HG02884 (cell line): ENCODE data around the gene ACOT7.

Experiments used
- ATAC-seq: cut with Tn5 transposase; IDR thresholded peaks from one replicate; pipeline ENCODE4 v1.9.1; 2021; ENCODE audit warnings: mild to moderate bottlenecking, moderate library complexity; ENCODE audit not compliant: unreplicated experiment

Gene ACOT7

DNA sequence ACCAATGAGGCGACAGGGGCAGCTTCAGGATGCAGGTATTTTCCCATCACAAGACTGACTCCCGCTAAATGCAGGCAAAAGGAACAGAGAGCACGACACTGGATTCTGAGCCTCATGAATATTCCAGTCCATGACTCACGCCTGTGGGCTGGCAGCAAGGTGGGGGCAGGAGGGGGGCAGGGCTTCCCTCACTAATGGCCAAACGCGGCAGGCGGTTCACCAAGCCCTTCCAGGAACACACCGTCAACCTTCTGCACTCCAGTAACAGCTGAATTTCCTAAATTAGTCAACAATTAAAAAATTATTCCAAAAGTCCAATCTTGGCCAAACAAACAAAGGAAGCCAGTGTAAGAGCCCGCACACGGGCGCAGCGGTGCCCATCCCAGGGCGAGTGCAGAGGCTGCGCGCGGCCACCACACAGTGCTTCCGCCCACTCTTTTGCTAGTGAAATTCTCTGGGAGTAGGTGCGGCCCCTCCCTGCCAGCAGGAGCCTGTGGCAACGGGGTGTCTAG is 120.1 kb downstream of the ACOT7 start:
- no peak for ATAC-seq

DNA sequence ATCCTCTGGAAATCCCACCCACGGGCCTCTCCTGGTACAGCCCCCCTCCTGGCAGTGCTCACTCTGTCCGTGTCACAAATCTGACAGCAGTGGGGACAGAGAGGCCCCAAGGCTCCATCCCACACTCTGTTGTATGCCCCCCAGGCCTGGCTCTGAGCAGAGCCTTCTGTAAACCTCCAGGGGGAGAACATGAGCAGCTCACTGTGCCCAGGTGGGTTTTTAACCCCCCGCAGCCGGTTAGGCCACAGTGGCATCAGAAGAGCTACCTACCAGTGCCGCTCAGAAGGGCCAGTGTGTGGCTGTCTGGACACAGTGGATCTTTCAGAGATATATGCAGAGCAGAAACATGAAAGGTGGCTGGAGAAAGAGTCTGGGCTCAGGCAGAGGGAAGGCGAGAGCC is 120.7 kb downstream of the ACOT7 start:
- no peak for ATAC-seq

DNA sequence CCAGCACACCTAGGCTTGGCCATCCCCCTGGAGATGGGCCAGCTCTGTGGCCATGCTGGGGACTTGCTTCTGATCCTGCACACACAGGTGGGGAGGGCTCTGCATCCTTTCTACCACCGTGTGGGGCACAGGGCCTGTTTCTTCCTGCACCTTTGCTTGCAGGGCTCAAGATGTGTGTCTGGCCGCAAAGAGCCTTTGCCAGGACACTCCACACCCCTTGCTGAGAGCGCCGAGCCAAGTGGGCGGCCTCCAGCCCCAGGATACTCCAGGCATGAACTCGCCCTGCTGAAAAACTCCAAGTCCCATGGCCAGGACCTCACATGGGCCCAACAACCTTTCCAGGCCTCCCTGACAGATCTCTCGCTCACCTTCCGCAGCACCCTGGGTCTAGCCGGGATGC is 121.1 kb downstream of the ACOT7 start:
- no peak for ATAC-seq

DNA sequence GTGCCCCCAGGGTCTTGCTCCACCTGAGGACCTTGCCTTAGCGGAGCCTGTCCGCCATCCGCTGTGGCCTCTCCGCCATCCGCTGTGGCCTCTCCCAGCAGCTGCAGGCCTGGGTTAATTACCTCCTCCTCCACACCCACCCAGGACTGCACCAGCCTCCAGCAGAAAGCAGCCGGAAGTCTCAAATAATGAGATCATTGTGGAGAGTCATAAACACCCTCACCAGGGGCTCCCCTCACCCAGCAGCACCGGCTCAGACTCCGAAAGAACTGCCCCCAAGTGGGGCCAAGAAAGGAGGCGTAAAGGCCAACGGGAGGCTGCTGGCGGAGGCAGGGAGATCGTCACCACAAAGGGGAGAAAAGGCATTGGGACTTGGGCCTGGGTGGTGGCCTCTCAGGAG is 122.0 kb downstream of the ACOT7 start:
- ATAC-seq = no peak

DNA sequence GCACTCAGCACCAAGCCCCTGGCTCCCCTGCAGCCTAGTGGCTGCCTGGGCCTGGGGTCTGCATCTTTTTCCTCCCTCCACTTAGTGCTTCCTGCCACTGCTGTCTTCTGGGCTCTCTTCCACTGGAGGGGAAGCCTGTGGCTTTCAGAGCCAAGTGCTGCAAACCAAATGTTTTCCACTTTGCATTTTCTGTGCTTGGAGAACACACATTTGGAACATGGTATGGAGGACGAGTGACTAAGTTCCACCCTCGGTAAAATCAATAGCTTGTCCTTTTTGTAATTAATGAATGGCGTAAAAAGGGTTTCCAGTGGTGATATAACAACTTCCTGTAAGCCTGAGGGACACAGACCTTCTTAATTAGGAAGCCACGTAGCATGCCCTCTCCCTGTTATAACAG is 122.6 kb downstream of the ACOT7 start:
- ATAC-seq = no peak

DNA sequence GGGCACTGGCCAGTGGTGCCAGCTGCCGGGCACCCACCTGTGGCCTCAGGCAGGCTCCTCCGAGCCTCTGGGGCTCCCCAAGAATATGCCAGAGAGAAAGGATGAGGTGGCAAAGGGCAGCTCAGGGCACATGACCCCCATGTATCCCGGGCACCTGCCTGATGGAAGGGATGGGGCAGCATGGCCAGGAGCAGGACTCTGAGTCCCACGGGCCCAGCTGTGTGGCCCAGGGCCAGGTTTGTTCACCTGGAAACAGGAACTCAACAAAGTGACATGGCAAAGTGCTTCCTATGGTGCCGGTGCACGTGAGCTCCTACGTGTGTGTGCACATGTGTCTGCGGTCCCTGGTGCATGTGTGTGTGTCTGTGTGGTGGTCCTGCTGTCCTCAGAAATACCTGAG is 123.2 kb downstream of the ACOT7 start:
- no peak for ATAC-seq

DNA sequence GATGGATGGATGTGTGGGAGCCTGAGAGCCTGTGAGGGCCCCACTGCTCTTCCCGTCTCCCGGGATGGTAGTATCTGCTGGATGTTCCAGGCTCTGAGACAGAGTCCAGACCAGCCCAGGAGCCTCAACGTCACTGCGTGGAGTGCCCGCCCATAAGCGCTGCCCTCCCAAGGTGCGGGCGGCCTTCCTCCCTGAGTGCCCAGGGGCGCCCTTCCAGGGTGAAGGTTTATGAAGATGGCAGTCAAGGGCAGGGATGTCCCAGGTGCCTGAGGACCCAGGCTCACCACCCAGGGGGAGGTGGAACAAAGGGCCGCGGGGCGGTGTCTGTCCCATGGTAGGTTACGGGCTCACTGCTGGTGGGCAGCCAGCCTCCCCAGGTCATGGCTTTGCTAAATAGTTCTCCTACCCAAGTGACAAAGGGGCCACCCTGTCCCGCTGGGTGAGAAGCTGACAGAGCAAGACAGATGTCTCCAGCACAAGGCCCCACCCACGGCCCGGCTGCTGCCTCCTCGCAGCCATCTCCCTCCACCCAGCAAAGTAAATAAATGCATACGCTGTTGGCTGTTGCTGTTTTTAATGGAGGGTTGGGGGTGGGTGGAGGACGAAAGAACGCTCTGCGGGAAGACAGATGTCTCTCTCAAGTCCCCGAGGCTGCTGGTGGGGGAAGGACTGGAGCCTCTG is 123.7 kb downstream of the ACOT7 start:
- ATAC-seq = no peak

DNA sequence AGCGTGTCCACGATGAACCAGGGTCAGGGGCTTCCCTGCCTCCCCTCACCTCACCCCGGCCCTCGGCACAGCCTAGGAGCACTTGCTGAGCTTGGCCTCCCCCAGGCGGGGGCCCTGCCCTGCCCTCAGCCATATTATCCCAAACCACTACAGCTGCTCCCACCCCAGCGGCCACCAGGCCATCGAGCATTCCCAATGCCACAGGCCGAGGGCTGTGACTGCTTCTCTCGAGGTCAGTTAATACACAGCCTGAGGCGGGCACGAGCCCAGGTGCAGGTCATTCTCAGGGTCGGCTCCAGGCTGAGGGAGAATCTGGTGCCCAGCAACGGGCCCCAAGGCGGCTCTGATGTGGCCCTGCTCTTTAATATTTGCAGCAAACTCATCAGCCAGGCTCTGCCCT is 124.3 kb downstream of the ACOT7 start:
- ATAC-seq = no peak

DNA sequence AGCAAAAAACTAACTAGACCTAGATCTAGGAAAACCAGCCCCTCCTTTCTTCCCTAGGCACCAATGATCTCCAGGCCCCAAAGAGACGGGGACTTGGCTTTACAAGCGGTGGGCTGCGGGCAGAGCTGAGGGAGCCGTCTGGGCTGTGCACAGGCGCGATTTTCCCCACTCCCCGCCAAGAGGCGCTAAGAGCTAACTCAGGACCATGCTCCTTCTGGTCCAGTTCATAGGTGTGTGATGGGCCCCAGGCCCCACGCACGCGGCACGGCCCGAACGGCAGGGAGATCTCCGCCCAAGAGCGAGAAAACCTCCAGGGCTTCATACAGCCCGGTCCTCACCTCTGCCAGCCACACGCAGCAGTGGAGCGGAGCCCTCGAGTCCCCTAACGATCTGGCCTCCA is 125.2 kb downstream of the ACOT7 start:
- ATAC-seq = no peak

DNA sequence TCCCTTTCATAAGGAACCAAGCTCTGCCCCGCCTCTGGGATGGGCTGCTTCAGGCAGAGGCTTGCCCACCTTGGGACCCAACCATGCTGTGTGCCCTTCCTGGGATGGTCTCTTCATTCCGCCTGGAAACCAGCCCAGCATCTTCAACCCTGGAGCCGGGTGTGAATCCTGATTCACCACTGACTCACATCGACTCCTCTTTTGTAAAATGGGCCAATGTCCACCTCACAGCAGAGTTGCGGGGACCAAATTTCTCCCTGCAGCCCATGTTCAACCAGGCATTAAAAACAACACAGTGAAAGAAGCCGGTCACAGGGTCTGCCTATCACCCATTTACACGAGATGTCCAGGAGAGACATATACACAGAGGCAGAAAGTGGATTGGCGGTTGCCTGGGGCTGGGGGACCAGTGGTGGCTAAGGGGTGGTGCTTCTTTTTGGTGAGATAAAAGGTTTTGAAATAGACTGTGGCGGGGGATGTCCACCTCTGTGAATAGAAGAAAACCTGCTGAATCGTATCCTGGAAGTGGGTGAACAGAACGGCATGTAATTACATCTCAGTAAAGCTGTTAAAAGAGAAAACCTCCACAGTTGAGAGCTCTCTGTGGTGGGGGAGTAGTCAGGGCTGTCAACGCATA is 125.8 kb downstream of the ACOT7 start:
- ATAC-seq = no peak

DNA sequence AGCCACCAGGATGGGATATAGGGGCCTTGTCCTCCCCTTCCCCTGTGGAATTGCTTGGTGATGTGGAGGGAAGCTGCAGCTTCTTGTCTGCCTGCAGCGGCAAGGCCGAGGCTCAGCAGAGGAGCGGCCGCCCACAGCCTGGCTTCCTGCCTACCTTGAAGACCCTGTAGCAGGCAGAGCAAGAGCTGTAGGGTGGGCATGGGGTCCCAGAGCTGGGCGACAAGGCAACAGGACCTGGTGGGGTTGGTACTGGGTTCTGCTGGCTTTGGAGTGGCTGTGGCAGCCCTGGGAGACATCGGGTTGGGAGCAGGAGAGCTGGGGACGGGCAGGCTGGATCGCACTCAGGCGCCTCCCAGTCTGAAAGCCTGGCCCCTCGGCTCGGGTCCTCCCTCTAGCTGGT is 126.9 kb downstream of the ACOT7 start:
- no peak for ATAC-seq

DNA sequence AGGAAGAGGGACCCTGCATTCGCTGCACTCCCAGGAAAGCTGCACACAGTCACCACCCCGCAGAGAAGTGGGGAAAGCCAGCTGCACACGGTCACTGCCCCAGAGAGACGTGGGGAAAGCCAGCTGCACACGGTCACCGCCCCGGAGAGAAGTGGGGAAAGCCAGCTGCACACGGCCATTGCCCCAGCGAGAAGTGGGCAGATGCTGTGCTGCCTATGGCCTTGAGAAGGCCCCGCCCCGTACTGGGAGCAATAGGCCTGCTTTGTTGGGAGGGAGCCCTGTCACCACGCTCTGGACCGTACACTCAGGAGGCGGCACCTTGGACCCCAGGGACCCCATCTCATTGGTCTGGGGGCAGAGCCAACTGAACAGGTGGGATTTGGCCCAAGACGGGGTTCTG is 128.4 kb downstream of the ACOT7 start:
- ATAC-seq = no peak

DNA sequence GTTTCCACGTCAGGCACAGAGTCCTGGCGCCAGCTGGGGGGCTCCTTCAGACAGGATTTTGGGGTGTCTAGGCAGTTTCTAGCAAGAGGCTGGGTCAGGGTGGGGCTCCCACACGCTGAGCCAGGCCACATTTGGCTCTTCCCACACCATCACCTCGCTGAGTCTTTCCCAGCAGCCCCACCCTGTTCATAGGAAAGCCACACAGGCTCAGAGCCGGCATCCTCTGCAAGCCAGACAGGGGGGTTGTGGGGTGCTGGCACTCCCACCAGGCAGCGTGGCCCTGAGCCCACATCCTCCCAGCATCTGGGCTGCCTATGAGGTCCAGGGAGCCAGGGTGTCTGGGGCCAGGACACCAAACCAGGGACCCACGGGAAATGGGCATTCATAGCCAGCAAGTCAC is 129.9 kb downstream of the ACOT7 start:
- ATAC-seq = no peak

DNA sequence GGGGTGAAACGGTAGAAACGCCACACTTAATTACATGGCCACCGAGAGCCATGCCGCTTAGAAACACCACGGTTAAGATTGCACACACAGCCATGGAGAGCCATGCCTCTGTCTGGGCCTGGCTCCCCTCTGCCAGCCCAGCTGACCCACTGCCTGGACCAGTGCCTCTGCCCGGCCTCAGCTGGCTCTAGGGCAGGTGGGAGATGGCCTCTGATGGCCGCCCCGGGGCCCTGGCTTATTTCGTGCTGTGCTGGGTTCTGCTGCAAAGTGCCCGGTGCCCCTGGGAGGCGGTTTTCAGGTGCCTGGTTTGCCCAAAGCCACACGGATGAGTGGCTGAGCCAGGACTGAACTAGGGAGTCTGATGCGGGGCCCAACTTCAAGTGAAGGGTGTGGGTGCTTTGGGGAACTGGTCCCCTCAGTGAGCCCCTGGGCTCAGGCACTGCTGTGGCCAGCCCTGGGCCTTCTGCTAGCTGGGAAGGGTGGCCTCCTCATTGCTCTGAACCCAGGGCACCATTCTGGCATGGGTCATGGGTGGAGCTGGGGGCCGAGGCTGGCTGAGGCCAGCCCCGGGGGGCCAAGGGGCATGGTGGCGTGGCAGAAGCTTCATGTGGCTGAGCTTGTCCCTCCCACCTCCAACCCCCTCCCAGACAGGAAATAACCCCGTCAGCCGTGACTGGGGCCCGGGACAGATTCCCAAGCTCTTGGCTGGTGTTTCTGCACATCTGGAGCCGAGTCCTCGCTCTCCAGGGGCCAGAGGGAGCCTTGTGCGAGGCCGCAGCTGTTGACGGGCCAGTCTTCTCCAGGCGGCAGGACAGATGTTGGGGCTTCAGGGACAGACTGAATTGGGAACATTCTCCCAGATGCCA is 130.8 kb downstream of the ACOT7 start:
- no peak for ATAC-seq

DNA sequence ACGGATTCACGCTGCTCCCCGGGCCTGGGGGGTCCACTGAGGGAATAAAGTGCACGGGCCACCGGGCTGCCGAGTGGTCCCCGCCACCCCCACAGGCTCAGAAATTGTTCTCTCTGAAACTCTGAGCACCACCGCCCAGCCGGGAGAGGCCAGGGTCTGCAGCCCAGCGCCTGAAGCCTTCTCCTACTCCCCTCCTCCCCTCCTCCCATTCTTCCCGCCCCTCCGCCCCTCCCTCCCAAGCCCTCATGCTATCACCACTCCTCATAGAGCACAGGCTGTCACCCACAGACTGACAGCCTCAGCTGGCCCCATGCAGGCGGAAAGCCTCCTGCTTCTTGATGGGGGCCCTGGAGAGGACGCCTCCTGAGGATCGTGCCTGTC is 132.0 kb downstream of the ACOT7 start:
- ATAC-seq = no peak

DNA sequence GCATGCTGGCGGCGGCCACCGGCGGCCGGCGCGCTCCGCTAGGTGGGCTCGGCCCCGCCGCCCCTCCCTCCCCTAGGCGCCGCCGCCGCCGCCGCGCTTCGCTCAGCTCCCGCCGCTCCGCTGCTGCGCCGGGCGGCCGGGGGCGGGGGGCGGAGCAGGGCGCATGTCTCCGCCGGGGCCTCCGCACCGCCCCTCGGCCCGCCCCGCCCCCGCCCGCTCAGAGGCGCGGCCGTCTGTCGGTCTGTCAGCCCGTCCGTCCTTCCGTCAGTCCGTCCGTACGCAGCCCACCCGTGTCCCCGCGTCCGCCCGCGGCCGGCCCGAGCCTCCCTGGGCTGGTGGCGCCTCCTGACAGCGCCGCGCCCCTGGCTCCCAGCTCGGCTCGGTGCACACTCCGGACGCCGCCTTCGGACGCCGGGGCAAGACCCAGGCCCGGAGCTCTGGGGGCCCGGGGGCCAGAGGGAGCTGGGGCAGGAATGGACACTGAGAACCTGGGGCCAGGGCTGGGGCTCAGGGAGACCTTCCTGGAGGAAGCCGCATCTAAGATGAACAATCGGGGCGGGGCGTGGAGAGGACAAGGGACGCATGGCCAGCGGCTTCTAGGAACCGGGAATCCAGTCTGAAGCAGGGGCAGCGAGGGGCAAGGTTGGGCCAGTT is 132.5 kb downstream of the ACOT7 start, which contains the start of gene GPR153:
Gene GPR153 (minus strand): TSS at position 138 of the 654 bp plus-strand sequence. CDS start 6,193 bp downstream, outside the sequence.
- ATAC-seq = no peak

DNA sequence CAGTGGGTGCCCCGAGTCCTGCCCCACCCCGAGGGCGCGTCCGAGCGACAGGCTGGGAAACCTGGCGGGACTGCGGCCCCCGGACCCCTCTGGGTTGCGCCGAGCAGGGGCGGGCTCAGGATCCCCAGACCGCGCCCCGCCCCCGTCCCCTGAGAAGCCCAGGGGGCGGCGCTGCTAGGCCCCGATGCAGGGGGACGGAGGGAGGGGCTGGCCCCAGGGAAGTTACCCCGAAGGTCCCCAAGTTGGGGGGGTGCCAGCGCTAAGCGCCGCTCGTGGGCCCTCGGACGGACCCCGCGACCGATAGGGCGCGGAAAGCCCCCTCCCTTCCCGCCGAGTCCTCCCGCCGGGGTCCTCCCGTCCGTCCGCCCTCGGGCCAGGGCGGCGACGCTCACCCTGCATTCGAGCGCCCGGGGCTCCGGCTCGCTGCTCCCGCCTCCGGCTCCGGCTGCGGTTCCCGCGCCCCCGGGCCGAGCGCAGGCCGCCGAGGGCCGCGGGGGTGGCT is 133.1 kb downstream of the ACOT7 start:
- ATAC-seq = no peak

DNA sequence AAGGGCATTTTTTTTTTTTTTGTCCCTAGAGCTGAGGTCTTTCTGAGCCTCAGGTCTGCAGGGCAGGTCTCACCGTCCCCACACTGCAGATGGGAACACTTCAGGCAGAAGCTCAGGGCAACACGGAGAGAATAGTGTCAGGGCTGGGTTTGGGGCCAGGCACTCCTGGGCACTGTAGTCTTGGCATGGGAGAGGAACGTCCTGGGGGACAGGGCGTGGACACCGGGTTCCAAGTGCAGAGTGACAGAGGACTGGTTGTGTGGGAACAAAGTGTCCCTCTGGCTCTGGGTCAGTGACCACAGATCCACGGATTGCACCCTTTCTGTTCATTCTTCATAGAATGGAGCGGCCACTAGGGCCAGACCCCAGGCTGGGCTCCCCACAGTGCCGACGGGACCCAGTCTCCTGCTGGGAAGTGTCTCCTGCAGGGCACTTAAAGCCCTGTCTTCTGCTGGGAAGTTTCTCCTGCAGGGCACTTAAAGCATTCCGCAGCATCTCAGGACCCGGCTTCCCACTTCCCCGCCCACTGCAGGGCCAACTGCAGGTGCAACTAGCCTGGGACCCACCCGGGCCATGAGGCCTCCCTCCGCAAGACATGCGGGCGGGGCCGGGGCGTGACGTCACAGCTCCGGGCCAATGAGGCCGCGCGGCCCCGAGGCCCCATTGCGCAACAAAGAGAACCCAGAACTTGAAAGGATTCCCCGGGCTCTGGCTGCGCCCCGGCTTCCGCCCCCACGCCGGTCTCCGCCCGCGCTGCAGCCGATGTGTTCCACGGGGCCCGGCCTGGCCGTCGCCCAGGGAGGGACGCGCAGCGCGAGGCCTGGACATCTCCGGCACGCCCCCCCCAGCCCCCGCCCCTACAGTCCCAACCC is 133.8 kb downstream of the ACOT7 start:
- ATAC-seq = no peak

DNA sequence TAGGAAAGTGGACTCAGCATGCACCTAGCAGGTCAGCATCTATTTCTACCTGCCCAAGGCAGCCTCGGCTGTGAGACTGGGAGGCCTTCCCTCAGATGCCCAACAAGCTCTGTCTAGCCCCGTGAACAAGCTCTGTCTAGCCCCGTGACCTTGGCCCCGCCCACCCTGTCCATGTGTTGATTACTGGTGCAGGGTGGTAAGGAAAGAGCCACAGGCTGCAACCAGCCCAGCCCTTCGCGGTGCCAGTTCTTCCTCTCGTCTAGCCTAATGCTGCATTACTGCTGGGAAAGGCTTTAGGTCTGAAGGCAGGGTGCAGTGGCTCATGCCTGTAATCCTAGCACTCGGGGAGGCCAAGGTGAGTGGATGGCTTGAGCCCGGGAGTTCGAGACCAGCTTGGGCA is 134.9 kb downstream of the ACOT7 start:
- ATAC-seq = no peak

DNA sequence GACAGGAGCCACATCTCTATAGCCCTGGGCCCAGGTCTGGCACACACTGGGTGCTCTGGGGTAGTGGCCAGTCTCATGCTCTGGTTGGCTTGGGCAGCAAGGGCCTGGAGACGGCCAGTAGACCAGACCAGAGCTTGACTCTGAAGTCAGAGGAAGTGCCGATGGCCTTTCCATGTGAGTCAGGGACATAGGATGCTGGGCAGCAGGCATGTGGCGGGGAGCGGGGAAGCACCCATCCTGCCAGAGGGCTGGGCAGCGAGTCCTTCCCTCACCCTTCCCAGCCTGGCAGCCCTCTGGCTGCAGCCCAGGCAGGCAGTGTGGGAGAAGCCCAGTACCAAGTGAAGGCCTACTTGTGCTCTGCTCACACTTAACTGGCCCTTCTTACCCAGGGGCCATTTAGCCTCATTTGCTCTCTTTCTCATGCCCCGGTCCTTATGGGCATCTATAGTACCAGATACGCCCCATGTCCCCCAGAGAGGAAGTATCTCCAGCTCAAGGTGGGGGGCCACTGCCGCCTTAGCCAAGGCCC is 136.0 kb downstream of the ACOT7 start:
- no peak for ATAC-seq
